PC-9 (cell line): ENCODE data around the gene PTPRG. TPM values are rescaled to one million over a fixed set of nuclear protein-coding genes. Genes with fewer than 3 reads are reported as not detected.

Source experiments
- BruUV-seq: library from RNA; stranded (reverse); fragments of 400-500 nt; replicated peaks from 2 replicates; lab custom pipeline; 2021; lab: Mats Ljungman, UMichigan
- CTCF ChIA-PET: fragments of 300-600 bp; sonication (Branson Sonifier 250); formaldehyde crosslinking; loops from one replicate; lab custom pipeline; 2022; ENCODE audit warnings: antibody characterized with exemption; lab: Charles Lee
- POLR2A ChIA-PET: fragments of 300-600 bp; sonication (Branson Sonifier 250); formaldehyde crosslinking; loops from one replicate; lab custom pipeline; 2022; ENCODE audit warnings: antibody characterized with exemption; ENCODE audit not compliant: unreplicated experiment; lab: Charles Lee
- DNase-seq, 2 experiments: peaks; one replicate each; pipeline versions ENCODE4 v3.0.0 to v3.0.0-alpha.2; 2015 to 2022; ENCODE audit warnings: mixed read lengths in 1 of 2
- H2AFZ ChIP-seq: fragments of 200-600 bp; sonication (generic); 2 replicates; pipeline ENCODE4 v1.8.1; 2017; ENCODE audit warnings: antibody characterized with exemption
- H3F3A ChIP-seq: fragments of 200-600 bp; sonication (generic); 2 replicates; pipeline ENCODE4 v1.8.1; 2017; ENCODE audit warnings: antibody characterized with exemption, mild to moderate bottlenecking, low read depth; ENCODE audit not compliant: insufficient read depth
- H3K27ac ChIP-seq: fragments of 200-600 bp; sonication (generic); 2 replicates; pipeline ENCODE4 v1.6.1; 2016; ENCODE audit warnings: mixed run types
- H3K27me3 ChIP-seq: fragments of 200-600 bp; sonication (generic); 2 replicates; pipeline ENCODE4 v1.6.1; 2016; ENCODE audit warnings: low read depth, mixed run types; ENCODE audit not compliant: insufficient read depth
- H3K36me3 ChIP-seq: fragments of 200-600 bp; sonication (generic); 2 replicates; pipeline ENCODE4 v1.6.1; 2016; ENCODE audit warnings: low read depth, mixed run types
- H3K4me1 ChIP-seq: fragments of 200-600 bp; sonication (generic); replicated peaks from 2 replicates; pipeline ENCODE4 v1.6.1; 2016; ENCODE audit warnings: mixed run types; ENCODE audit not compliant: insufficient read depth
- H3K4me2 ChIP-seq: fragments of 200-600 bp; sonication (generic); 2 replicates; pipeline ENCODE4 v1.6.1; 2017; ENCODE audit warnings: mixed run types
- H3K4me3 ChIP-seq: fragments of 200-600 bp; sonication (generic); 2 replicates; pipeline ENCODE4 v1.6.1; 2016; ENCODE audit warnings: mixed run types
- H3K79me2 ChIP-seq: fragments of 200-600 bp; sonication (generic); 2 replicates; pipeline ENCODE4 v1.6.1; 2017; ENCODE audit warnings: low read depth, mixed run types
- H3K9me2 ChIP-seq: fragments of 200-600 bp; sonication (generic); 2 replicates; pipeline ENCODE4 v1.8.1; 2017; ENCODE audit warnings: mild to moderate bottlenecking; ENCODE audit not compliant: insufficient read depth
- H3K9me3 ChIP-seq: fragments of 200-600 bp; sonication (generic); 2 replicates; pipeline ENCODE4 v1.8.1; 2016; ENCODE audit warnings: low read depth; ENCODE audit not compliant: insufficient read depth
- H4K20me1 ChIP-seq: fragments of 200-600 bp; sonication (generic); 2 replicates; pipeline ENCODE4 v1.8.1; 2017; ENCODE audit not compliant: insufficient read depth
- EZH2 ChIP-seq: fragments of 200-600 bp; sonication (generic); IDR thresholded peaks from 2 replicates; pipeline ENCODE4 v1.8.0; 2017; ENCODE audit warnings: antibody characterized with exemption, low read depth
- intact Hi-C: fragments of 100-400 bp; cut with micrococcal nuclease; formaldehyde crosslinking; loops from one replicate; pipeline ENCODE4 v1.10.0; 2022; ENCODE audit not compliant: unreplicated experiment
- total RNA-seq: library from RNA; stranded (reverse); gene quantifications from 2 replicates; pipeline ENCODE4 v1.2.3, GENCODE V29; 2021
- TF ChIP-seq, protein P1 (sequence below): fragments of 200-600 bp; sonication (generic); conservative IDR thresholded peaks from 2 replicates; pipeline ENCODE4 v1.6.1; 2017; ENCODE audit warnings: mixed run types, antibody characterized with exemption, mild to moderate bottlenecking, moderate library complexity

PTPRG gene
- total RNA-seq, 1 experiment from 2014 or later: 32.9 TPM

DNA sequence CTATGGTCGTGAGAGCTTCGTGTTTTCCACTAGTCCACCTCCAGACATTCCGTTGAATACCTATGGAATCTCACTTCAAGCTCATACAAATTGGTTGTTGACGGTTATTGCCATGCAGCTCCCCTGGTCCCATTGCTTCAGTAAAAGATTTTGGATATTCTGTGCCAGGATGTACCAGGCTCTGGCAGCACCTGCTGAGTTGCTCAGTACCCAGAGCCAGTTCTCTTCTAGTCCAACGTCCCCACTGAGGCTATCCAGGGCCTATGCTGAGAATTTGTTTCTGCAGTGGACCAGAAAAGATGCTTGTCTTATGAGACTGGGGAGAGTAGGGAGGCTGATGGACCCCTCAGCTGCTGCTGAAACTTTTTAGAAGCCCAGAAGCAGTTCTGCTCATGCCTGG is 533.1 kb downstream of the PTPRG start:
- H3K4me2 ChIP-seq: no peak overlapping the region
- H3K27ac ChIP-seq: no peak overlapping the region
- BruUV-seq: no TSS peak
- intact Hi-C loops: no loop called here
- no peaks in the 10 kb centered on the region for H3K9me2 ChIP-seq
- TF ChIP-seq, protein P1, sequence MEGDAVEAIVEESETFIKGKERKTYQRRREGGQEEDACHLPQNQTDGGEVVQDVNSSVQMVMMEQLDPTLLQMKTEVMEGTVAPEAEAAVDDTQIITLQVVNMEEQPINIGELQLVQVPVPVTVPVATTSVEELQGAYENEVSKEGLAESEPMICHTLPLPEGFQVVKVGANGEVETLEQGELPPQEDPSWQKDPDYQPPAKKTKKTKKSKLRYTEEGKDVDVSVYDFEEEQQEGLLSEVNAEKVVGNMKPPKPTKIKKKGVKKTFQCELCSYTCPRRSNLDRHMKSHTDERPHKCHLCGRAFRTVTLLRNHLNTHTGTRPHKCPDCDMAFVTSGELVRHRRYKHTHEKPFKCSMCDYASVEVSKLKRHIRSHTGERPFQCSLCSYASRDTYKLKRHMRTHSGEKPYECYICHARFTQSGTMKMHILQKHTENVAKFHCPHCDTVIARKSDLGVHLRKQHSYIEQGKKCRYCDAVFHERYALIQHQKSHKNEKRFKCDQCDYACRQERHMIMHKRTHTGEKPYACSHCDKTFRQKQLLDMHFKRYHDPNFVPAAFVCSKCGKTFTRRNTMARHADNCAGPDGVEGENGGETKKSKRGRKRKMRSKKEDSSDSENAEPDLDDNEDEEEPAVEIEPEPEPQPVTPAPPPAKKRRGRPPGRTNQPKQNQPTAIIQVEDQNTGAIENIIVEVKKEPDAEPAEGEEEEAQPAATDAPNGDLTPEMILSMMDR: no peak
- no peaks in the 10 kb centered on the region; the same call in 1 of the 2 replicates for H3K9me3 ChIP-seq
- ChIA-PET POLR2A (no interaction called here), CTCF (no interaction called here)
- no peaks in the 10 kb centered on the region for H3K4me1 ChIP-seq
- no peaks in the 10 kb centered on the region for H4K20me1 ChIP-seq
- H3K36me3 ChIP-seq: no peaks in the 10 kb centered on the region
- H3K27me3 ChIP-seq: no peaks in the 10 kb centered on the region
- H3F3A ChIP-seq: no peaks in the 10 kb centered on the region
- DNase-seq: no peak
- H3K4me3 ChIP-seq: no peak overlapping the region
- no peaks in the 10 kb centered on the region for H3K79me2 ChIP-seq
- H2AFZ ChIP-seq: no peak overlapping the region

DNA sequence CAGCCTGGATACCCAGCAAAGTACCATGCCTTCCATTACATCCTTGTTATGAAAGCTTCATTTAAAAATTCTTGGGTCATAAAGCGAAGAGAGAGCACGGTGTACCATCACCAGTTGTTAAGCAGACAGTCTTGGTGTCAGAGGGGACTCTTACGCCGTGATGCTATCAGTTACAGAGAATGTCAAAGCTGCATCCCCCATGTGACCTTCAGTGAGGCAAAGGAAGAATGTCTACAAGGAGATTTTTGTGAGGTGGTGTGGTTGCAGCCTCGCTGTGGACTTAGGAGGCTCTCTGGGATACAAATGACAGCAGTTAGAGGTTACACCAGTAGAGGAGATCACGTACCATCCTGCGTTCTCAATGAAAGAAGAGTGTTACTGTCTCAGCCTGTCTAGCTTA is 533.7 kb downstream of the PTPRG start:
- ChIA-PET POLR2A (no interaction called here), CTCF (no interaction called here)
- Histone ChIP-seq H3K9me2 (no peaks in the 10 kb centered on the region), H3K79me2 (no peaks in the 10 kb centered on the region), H2AFZ (no peak overlapping the region), H3K27ac (no peak overlapping the region), H3K4me3 (no peak overlapping the region), H3K27me3 (no peaks in the 10 kb centered on the region), H3K4me2 (no peak overlapping the region), H3F3A (no peaks in the 10 kb centered on the region), H3K9me3 (no peaks in the 10 kb centered on the region), H3K4me1 (no peaks in the 10 kb centered on the region), H4K20me1 (no peaks in the 10 kb centered on the region), H3K36me3 (no peaks in the 10 kb centered on the region)
- intact Hi-C loops: no loop called here
- DNase-seq: no peak
- no peak for TF ChIP-seq EZH2
- TF ChIP-seq, protein P1: no peak
- BruUV-seq: no TSS peak

DNA sequence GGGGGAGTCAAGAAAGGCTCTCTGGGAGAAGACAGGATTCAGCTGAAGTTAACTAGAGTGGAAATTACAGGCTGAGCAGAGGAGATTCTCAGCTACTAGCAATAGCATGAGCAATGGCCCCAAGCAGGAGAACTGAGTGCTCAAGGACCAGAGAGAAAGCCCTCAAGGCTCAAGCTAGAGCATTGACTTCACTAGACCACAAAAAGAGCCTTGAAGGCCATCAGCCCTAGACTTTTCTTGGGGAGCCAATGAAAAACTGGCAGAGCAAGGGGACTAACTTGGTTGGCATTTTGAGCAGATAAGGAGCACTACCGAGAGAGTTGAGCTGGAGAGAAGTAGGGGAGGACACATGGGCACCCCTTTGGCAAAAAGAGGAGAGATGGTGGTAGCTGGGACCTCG is 534.4 kb downstream of the PTPRG start:
- intact Hi-C loops: no loop called here
- no peak for DNase-seq
- Histone ChIP-seq H3K4me3 (no peak overlapping the region), H3K9me3 (no peaks in the 10 kb centered on the region), H2AFZ (no peak overlapping the region), H3K4me2 (no peak overlapping the region), H3K9me2 (no peaks in the 10 kb centered on the region), H3K79me2 (no peaks in the 10 kb centered on the region), H3K36me3 (no peaks in the 10 kb centered on the region), H3F3A (no peaks in the 10 kb centered on the region), H4K20me1 (no peaks in the 10 kb centered on the region), H3K27me3 (no peaks in the 10 kb centered on the region), H3K4me1 (no peaks in the 10 kb centered on the region), H3K27ac (no peak overlapping the region)
- BruUV-seq: no TSS peak
- TF ChIP-seq, protein P1: no peak
- TF ChIP-seq EZH2: no peak
- ChIA-PET CTCF (no interaction called here), POLR2A (no interaction called here)
